ENCODE results near the gene RXRB.

- TF ChIP-seq CTCF (IDR thresholded peaks at IDR 0.05) (no peak), EZH2 (IDR thresholded peaks at IDR 0.05; ENCODE audit: borderline replicate concordance, insufficient read depth, low read depth, low read length, poor library complexity, severe bottlenecking) (no peak)
Observed at GRCh38 chr6:33166811-33167210, 33.7 kb downstream of the RXRB start.

All from B cell (primary cell).